Heart right ventricle (tissue), 16 donors: ENCODE results near the gene PTK7. TPM values are rescaled to one million over a fixed set of nuclear protein-coding genes. Genes with fewer than 3 reads are reported as not detected.
A peak's percentile ranks its signal among the peaks of the same experiment; 100 is the strongest.

ENCODE experiments used
- ATAC-seq, 8 donors: fragments of 200-7000 bp; cut with Tn5 transposase; one replicate each; pipeline ENCODE4 v1.9.1; 2020; ENCODE audit warnings: mild to moderate bottlenecking in 8 of 8, moderate library complexity in 8 of 8, moderate number of reproducible peaks in 1 of 8
- DNase-seq, 2 donors: peaks; one replicate each; pipeline ENCODE4 v3.0.0-alpha.2; 2020
- H3K27ac ChIP-seq, 10 donors: fragments of 200-600 bp; sonication (generic) in 2 of 10; one replicate each; pipeline versions ENCODE4 v1.5.0 to v1.8.0; 2020 to 2022; ENCODE audit warnings: mild to moderate bottlenecking in 3 of 10
- H3K27me3 ChIP-seq, 7 donors: fragments of 200-600 bp; one replicate each; pipeline ENCODE4 v1.8.0; 2021 to 2022; ENCODE audit warnings: mild to moderate bottlenecking in 2 of 7
- H3K36me3 ChIP-seq, 9 donors: fragments of 200-600 bp; sonication (generic) in 1 of 9; one replicate each; pipeline versions ENCODE4 v1.5.0 to v1.8.0; 2020 to 2022; ENCODE audit warnings: mild to moderate bottlenecking in 2 of 9
- H3K4me1 ChIP-seq, 9 donors: fragments of 200-600 bp; sonication (generic) in 1 of 9; one replicate each; pipeline versions ENCODE4 v1.5.0 to v1.8.0; 2020 to 2022; ENCODE audit warnings: mild to moderate bottlenecking in 4 of 9
- H3K4me3 ChIP-seq, 10 donors: fragments of 200-600 bp; sonication (generic) in 2 of 10; one replicate each; pipeline versions ENCODE4 v1.5.0 to v1.8.0; 2020 to 2022; ENCODE audit warnings: mild to moderate bottlenecking in 7 of 10, moderate library complexity in 2 of 10
- H3K9me3 ChIP-seq, 11 donors: fragments of 200-600 bp in 10 of 11; sonication (generic) in 2 of 11; one replicate each; pipeline versions ENCODE4 v1.5.0 to v1.8.0; 2013 to 2022; ENCODE audit warnings: mild to moderate bottlenecking in 2 of 11, control low read depth in 1 of 11, moderate library complexity in 1 of 11
- CTCF ChIP-seq, 9 donors: fragments of 200-600 bp; sonication (generic) in 2 of 9; IDR thresholded peaks; one replicate each; pipeline versions ENCODE4 v1.5.0 to v1.8.0; 2021 to 2022; ENCODE audit warnings: antibody characterized with exemption in 9 of 9, mild to moderate bottlenecking in 5 of 9, moderate library complexity in 1 of 9
- WGBS, 2 donors: extraction: QIAGEN DNeasy Blood & Tissue Kit; methylation state at CpG; one replicate each; pipeline ENCODE4 v1.1.7; 2013; ENCODE audit warnings: inconsistent platforms in 1 of 2; 5-methylcytosine and 5-hydroxymethylcytosine counted together
- intact Hi-C, 10 donors: fragments of 100-400 bp; cut with DNase I; formaldehyde crosslinking; loops; one replicate each; pipeline versions ENCODE4 v1.11.1 to v1.14.2; 2022
- polyA plus RNA-seq, 2 donors: library from polyadenylated mRNA; stranded (reverse); fragments of 200-250 nt; gene quantifications; one replicate each; pipeline ENCODE4 v1.2.3, GENCODE V29; 2013
- total RNA-seq, 10 donors: library from RNA; stranded (reverse); fragmentation: NEBNext Ultra II Directional in 3 of 10; extraction: Animal tissue kit (Norgen Biotek cat#: 25700) in 3 of 10; gene quantifications; one replicate each; pipeline versions ENCODE4 v1.2.1 to v1.2.4, GENCODE V29; 2021 to 2023
- donor health status: Arrhythmogenic right ventricular cardiomyopathy.
- donor health status: ischemic (EF 13 %, LVEDD 7.1; RV severe dilation, severe dysfunction).
- donor health status: healthy with polysubstance abuse.
- donor health status: DM: no; HTN: yes; CAD: no.
- donor health status: DM: no; HTN: no; CAD: no.
- donor health status: ischemic (EF 25% LVEDD 6.9; RV normal size, moderate dysfunction).
- donor health status: ischemic (EF 25% LVEDD 5.7; RV mildly dilated, moderate dysfunction).
- donor health status: healthy.
- donor health status: DM: yes; HTN: yes; CAD: no.
- donor health status: Ischemic cardiomyopathy.
- donor health status: ischemic (EF 35%, LVEDD 5.7; RV mildly dilated, moderate dysfunction).
- donor health status: nonischemic (EF 11% LVEDD 7.7; RV severe dilation, severe dysfunction).
- donor health status: DM: yes; HTN: yes; CAD: no.
- donor health status: PGD.
- donor health status: ischemic (EF 29% LVEDD 5.4; RV normal size, mild dysfunction).
- donor health status: nonischemic (EF 23%, LVEDD 6.1; RV moderate dilation, normal function).

PTK7 gene
- total and polyA plus RNA-seq, 12 donors = 0.80 to 6.3 (median 2.2) TPM

- H3K27me3 ChIP-seq = no peaks in the 10 kb centered on the region
- TF ChIP-seq CTCF (IDR thresholded peaks at IDR 0.05) = no peak
- 88 to 90% methylated on average over 20 of the region's 20 CpGs for WGBS, 2 donors
- no peak overlapping the region for H3K4me3 ChIP-seq
- H3K27ac ChIP-seq = no peak overlapping the region
- H3K36me3 ChIP-seq = peaks cover 4 to 69% (median 35%) of the 10 kb centered on the region in 9 donors
- ATAC-seq = no peak
- DNase-seq = no peak
- peaks cover 8 to 53% (median 32%) of the 10 kb centered on the region in 9 donors for H3K4me1 ChIP-seq
- intact Hi-C loops = no loop called here
- H3K9me3 ChIP-seq = no peaks in the 10 kb centered on the region
Measured at GRCh38 chr6:43178951-43179830, 103.1 kb downstream of the PTK7 start.

DNA sequence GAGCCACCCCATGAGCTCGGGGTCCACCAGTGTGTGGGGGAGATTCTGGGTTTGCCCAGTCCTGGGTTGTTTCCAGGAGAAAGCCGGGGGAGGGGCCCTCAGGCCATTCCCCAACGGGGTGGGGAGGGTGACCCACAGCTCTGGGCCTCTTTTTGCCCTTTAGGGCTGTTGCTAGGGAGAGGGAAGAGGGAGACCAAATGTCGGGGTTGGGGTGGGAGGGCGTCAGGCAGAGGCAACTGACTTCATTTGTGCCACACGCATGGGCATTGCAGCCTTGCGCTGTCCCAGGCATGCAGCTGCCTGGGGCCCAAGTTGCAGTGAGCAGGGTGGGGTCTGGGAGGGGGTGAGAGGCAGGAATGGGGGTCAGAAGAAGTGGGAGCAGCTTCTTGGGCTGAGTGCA lies 103.9 kb downstream of the PTK7 start:
- intact Hi-C loops = loop anchor here in 1 of 10 donors (10.0 kb wide), 1 partner anchor 325 kb away; no protein-coding TSS in a partner anchor
- H3K4me1 ChIP-seq = peaks cover 4 to 48% (median 25%) of the 10 kb centered on the region in 9 donors
- no peak for ATAC-seq
- no peak overlapping the region for H3K27ac ChIP-seq
- no peak overlapping the region for H3K4me3 ChIP-seq
- no peaks in the 10 kb centered on the region for H3K27me3 ChIP-seq
- TF ChIP-seq CTCF (IDR thresholded peaks at IDR 0.05) = no peak
- 80 to 82% methylated on average over 7 of the region's 7 CpGs for WGBS, 2 donors
- no peaks in the 10 kb centered on the region for H3K9me3 ChIP-seq
- DNase-seq = no peak
- H3K36me3 ChIP-seq = peaks cover 4 to 74% (median 35%) of the 10 kb centered on the region in 9 donors

DNA sequence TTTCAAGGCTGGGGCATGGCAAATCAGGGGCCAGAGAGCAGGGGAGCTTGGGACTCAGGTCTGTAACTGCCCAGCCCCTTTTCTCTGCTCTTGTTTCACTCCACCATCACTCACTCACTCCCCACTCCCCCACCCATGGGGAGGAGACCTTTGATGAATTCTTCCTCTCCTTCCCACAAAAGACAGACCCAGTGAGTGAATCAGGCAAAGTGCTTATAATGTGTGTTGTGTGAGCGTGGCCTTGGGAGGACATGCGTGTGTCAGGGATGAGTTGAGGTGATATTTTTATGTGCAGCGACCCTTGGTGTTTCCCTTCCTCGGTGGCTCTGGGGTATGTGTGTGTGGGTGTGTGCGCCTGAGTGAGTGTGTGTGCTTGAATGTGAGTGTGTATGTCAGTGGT lies 104.9 kb downstream of the PTK7 start:
- ATAC-seq (no peak), DNase-seq (no peak)
- H3K27me3 ChIP-seq = no peaks in the 10 kb centered on the region
- peaks cover 4 to 74% (median 31%) of the 10 kb centered on the region in 9 donors for H3K36me3 ChIP-seq
- WGBS, 2 donors = 63 to 71% methylated on average over 5 of the region's 5 CpGs
- H3K4me3 ChIP-seq = no peak overlapping the region
- intact Hi-C loops = loop anchor here in 1 of 10 donors (10.0 kb wide), 1 partner anchor 324 kb away; no protein-coding TSS in a partner anchor
- peaks cover 0 to 39% (median 17%) of the 10 kb centered on the region in 9 donors for H3K4me1 ChIP-seq
- no peak for TF ChIP-seq CTCF (IDR thresholded peaks at IDR 0.05)
- peak overlapping the region in 4 of 10 donors; percentile 11 to 86 (median 72) for H3K27ac ChIP-seq
- H3K9me3 ChIP-seq = no peaks in the 10 kb centered on the region

GRCh38 chr6:43181621-43181941 lies 105.5 kb downstream of the PTK7 start:
- Histone ChIP-seq H3K27me3 (no peaks in the 10 kb centered on the region), H3K27ac (peak overlapping the region in 9 of 10 donors; percentile 67 to 86 (median 76)), H3K4me1 (peaks cover 0 to 34% (median 17%) of the 10 kb centered on the region in 9 donors), H3K9me3 (no peaks in the 10 kb centered on the region), H3K36me3 (peaks cover 4 to 74% (median 29%) of the 10 kb centered on the region in 9 donors), H3K4me3 (peak overlapping the region; percentile 45 to 89 (median 78))
- WGBS, 2 donors = 44% methylated on average over 9 of the region's 9 CpGs
- no peak for ATAC-seq
- no peak for TF ChIP-seq CTCF (IDR thresholded peaks at IDR 0.05)
- DNase-seq = no peak
- intact Hi-C loops = loop anchor here in 1 of 10 donors (10.0 kb wide), 1 partner anchor 323 kb away; no protein-coding TSS in a partner anchor
